ENCODE data around the gene LMBRD1. TPM values are rescaled to one million over a fixed set of nuclear protein-coding genes. Genes with fewer than 3 reads are reported as not detected.

The LMBRD1 gene
- total RNA-seq, 1 donor: 36.2 TPM

DNA sequence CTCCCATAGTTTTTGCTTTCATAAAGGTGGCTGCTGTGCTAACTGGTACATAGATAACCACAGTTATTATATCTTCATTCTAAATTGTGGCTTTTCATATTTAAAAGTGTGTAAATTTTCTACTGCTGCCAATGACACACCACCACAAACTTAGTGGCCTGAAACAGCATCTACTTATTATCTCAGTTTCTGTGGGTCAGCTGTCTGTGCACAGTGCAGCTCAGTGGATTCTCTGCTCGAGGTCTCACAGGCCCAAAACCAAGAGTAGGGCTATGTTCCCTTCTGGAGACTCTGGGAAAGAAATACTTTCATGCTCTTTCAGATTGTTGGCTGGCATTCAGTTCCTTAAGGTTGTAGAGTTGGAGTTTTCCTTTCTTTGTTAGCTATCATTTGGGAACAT is 90.1 kb downstream of the LMBRD1 start:
- Histone ChIP-seq H3K4me2 (ENCODE audit: insufficient read depth, low read length) (no peak overlapping the region), H3K9me3 (ENCODE audit: low read depth, low read length) (no peaks in the 10 kb centered on the region), H3K4me1 (ENCODE audit: insufficient read depth, low read length) (peaks cover 2% of the 10 kb centered on the region), H2AFZ (ENCODE audit: low read length) (no peak overlapping the region), H3K79me2 (ENCODE audit: insufficient read depth, low read length) (no peaks in the 10 kb centered on the region), H3K36me3 (ENCODE audit: insufficient read depth, low read length) (no peaks in the 10 kb centered on the region), H3K4me3 (ENCODE audit: insufficient read depth, low read length) (no peak overlapping the region), H4K20me1 (ENCODE audit: insufficient read depth, low read length) (no peaks in the 10 kb centered on the region), H3K27ac (ENCODE audit: low read depth, low read length) (no peak overlapping the region), H3K27me3 (ENCODE audit: insufficient read depth, low read length) (no peaks in the 10 kb centered on the region)
- DNase-seq (ENCODE audit: insufficient read length, low spot score, missing footprints): no peak
- TF ChIP-seq, protein P1, sequence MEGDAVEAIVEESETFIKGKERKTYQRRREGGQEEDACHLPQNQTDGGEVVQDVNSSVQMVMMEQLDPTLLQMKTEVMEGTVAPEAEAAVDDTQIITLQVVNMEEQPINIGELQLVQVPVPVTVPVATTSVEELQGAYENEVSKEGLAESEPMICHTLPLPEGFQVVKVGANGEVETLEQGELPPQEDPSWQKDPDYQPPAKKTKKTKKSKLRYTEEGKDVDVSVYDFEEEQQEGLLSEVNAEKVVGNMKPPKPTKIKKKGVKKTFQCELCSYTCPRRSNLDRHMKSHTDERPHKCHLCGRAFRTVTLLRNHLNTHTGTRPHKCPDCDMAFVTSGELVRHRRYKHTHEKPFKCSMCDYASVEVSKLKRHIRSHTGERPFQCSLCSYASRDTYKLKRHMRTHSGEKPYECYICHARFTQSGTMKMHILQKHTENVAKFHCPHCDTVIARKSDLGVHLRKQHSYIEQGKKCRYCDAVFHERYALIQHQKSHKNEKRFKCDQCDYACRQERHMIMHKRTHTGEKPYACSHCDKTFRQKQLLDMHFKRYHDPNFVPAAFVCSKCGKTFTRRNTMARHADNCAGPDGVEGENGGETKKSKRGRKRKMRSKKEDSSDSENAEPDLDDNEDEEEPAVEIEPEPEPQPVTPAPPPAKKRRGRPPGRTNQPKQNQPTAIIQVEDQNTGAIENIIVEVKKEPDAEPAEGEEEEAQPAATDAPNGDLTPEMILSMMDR (IDR thresholded peaks at IDR 0.05; ENCODE audit: extremely low read depth, low read depth, low read length): no peak

DNA sequence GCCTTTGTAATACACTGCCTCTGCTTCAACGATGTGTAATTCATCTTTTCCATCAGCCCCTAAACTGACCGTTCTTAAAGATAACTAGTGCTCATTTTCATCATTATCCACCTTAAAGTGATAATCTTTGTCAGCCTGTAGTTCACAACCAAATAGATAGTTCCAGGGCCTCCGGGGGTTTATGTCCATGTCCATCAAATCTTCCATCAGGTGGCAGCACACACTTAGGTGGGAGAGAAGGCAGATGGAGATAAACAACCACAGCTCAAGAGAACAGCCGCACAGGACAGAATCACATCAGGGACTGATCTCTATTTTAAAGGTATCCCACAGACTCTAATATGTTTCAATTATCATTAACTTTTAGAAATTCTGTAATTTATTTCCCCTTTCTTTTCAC is 90.9 kb downstream of the LMBRD1 start:
- H3K79me2 ChIP-seq (ENCODE audit: insufficient read depth, low read length): no peaks in the 10 kb centered on the region
- no peak overlapping the region for H3K4me2 ChIP-seq (ENCODE audit: insufficient read depth, low read length)
- DNase-seq (ENCODE audit: insufficient read length, low spot score, missing footprints): no peak
- TF ChIP-seq, protein P1 (IDR thresholded peaks at IDR 0.05; ENCODE audit: extremely low read depth, low read depth, low read length): no peak
- H3K36me3 ChIP-seq (ENCODE audit: insufficient read depth, low read length): no peaks in the 10 kb centered on the region
- H4K20me1 ChIP-seq (ENCODE audit: insufficient read depth, low read length): no peaks in the 10 kb centered on the region
- no peak overlapping the region for H2AFZ ChIP-seq (ENCODE audit: low read length)
- no peaks in the 10 kb centered on the region for H3K27me3 ChIP-seq (ENCODE audit: insufficient read depth, low read length)
- no peak overlapping the region for H3K27ac ChIP-seq (ENCODE audit: low read depth, low read length)
- no peaks in the 10 kb centered on the region for H3K9me3 ChIP-seq (ENCODE audit: low read depth, low read length)
- H3K4me3 ChIP-seq (ENCODE audit: insufficient read depth, low read length): no peak overlapping the region
- H3K4me1 ChIP-seq (ENCODE audit: insufficient read depth, low read length): peaks cover 2% of the 10 kb centered on the region

DNA sequence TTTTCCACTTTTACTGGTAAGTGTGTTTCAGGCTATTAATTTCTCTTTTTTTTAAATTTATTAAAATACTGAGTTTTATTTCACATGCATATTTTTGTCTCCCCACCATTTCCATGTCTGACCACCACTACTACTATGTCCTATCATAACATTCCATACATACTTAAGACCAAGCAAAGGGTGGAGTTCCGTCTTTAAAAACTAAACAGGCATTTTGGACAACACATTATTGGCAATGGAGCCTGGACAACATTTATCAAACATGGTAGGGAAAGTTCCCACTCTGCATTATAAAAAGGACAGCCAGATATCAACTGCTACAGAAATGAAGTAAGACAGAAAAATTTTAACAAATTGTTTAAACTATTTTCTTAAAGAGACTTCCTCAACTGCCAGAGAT is 91.9 kb downstream of the LMBRD1 start:
- Histone ChIP-seq H3K79me2 (ENCODE audit: insufficient read depth, low read length) (no peaks in the 10 kb centered on the region), H4K20me1 (ENCODE audit: insufficient read depth, low read length) (no peaks in the 10 kb centered on the region), H3K4me3 (ENCODE audit: insufficient read depth, low read length) (no peak overlapping the region), H3K36me3 (ENCODE audit: insufficient read depth, low read length) (no peaks in the 10 kb centered on the region), H3K4me1 (ENCODE audit: insufficient read depth, low read length) (peaks cover 2% of the 10 kb centered on the region), H3K4me2 (ENCODE audit: insufficient read depth, low read length) (no peak overlapping the region), H2AFZ (ENCODE audit: low read length) (no peak overlapping the region), H3K27me3 (ENCODE audit: insufficient read depth, low read length) (no peaks in the 10 kb centered on the region), H3K27ac (ENCODE audit: low read depth, low read length) (no peak overlapping the region), H3K9me3 (ENCODE audit: low read depth, low read length) (no peaks in the 10 kb centered on the region)
- TF ChIP-seq, protein P1 (IDR thresholded peaks at IDR 0.05; ENCODE audit: extremely low read depth, low read depth, low read length): no peak
- no peak for DNase-seq (ENCODE audit: insufficient read length, low spot score, missing footprints)

DNA sequence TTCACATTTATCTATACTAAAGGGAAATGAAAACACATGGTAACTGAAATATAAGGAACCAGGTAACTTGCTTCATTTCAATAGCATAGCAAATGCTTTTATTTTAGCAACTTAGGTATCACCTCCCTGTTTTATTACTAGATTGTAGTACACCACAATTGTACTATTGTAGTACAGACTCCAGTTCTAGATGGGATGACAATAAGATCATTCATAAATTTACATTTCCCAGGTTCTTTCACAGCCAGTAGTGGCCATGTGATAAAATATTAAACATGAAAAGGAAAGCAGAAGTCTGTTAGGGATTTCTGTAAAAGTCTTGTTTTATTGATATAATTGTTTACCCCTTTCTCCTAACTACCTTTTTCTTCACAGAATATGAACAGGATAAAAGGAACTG is 97.2 kb downstream of the LMBRD1 start:
- Histone ChIP-seq H3K27ac (ENCODE audit: low read depth, low read length) (no peak overlapping the region), H2AFZ (ENCODE audit: low read length) (no peak overlapping the region), H3K27me3 (ENCODE audit: insufficient read depth, low read length) (no peaks in the 10 kb centered on the region), H3K79me2 (ENCODE audit: insufficient read depth, low read length) (no peaks in the 10 kb centered on the region), H3K36me3 (ENCODE audit: insufficient read depth, low read length) (no peaks in the 10 kb centered on the region), H3K4me2 (ENCODE audit: insufficient read depth, low read length) (no peak overlapping the region), H3K4me1 (ENCODE audit: insufficient read depth, low read length) (no peaks in the 10 kb centered on the region), H3K9me3 (ENCODE audit: low read depth, low read length) (no peaks in the 10 kb centered on the region), H3K4me3 (ENCODE audit: insufficient read depth, low read length) (no peak overlapping the region), H4K20me1 (ENCODE audit: insufficient read depth, low read length) (no peaks in the 10 kb centered on the region)
- TF ChIP-seq, protein P1 (IDR thresholded peaks at IDR 0.05; ENCODE audit: extremely low read depth, low read depth, low read length): no peak
- DNase-seq (ENCODE audit: insufficient read length, low spot score, missing footprints): no peak

All from osteoblast (primary cell).